GM12878 (cell line): ENCODE measurements around the gene ANKRD34A. TPM values are rescaled to one million over a fixed set of nuclear protein-coding genes. Genes with fewer than 3 reads are reported as not detected.

Experiments used
- BHLHE40 ChIP-seq, 2 experiments: fragments of 450-650 bp in 1 of 2; IDR thresholded peaks; 2 replicates each; pipeline ENCODE4 v1.6.1; 2011 to 2017; ENCODE audit warnings: low read depth in 2 of 2, borderline replicate concordance in 1 of 2, improper control_type of control experiment in 1 of 2, low read length in 1 of 2, mild to moderate bottlenecking in 1 of 2
- CBX3 ChIP-seq: fragments of 200-600 bp; sonication (generic); IDR thresholded peaks from 2 replicates; pipeline ENCODE4 v1.6.1; 2016; ENCODE audit warnings: low read depth, borderline replicate concordance
- EGR1 ChIP-seq, 2 experiments: IDR thresholded peaks; 1 replicate in 1 of 2; 2 replicates in 1 of 2; pipeline ENCODE4 v1.6.1; 2011 to 2012; ENCODE audit warnings: low read depth in 2 of 2, low read length in 2 of 2, borderline replicate concordance in 1 of 2, mild to moderate bottlenecking in 1 of 2, moderate library complexity in 1 of 2
- EP300 ChIP-seq, 2 experiments: fragments of 150-350 bp in 1 of 2; IDR thresholded peaks; 2 replicates each; pipeline ENCODE4 v1.6.1; 2011 to 2012; ENCODE audit warnings: low read depth in 2 of 2, low read length in 2 of 2, borderline replicate concordance in 1 of 2, improper control_type of control experiment in 1 of 2, inconsistent platforms in 1 of 2; ENCODE audit not compliant: control insufficient read depth in 1 of 2
- GABPA ChIP-seq: IDR thresholded peaks from 2 replicates; pipeline ENCODE4 v1.6.1; 2014; ENCODE audit warnings: antibody characterized with exemption, low read depth, mild to moderate bottlenecking, inconsistent platforms
- IKZF1 ChIP-seq: fragments of 450-650 bp; conservative IDR thresholded peaks from 2 replicates; pipeline ENCODE4 v1.6.1; 2017; ENCODE audit warnings: antibody characterized with exemption, mild to moderate bottlenecking
- IRF4 ChIP-seq: IDR thresholded peaks from 2 replicates; pipeline ENCODE4 v1.6.1; 2011; ENCODE audit warnings: low read depth, low read length
- MEF2B ChIP-seq: fragments of 450-650 bp; IDR thresholded peaks from 2 replicates; pipeline ENCODE4 v1.6.1; 2018; ENCODE audit warnings: mild to moderate bottlenecking, moderate library complexity; ENCODE audit not compliant: partially characterized antibody, poor library complexity, severe bottlenecking
- NFYB ChIP-seq: IDR thresholded peaks from 2 replicates; pipeline ENCODE4 v1.6.1; 2011; ENCODE audit warnings: low read depth, mild to moderate bottlenecking, low read length, improper control_type of control experiment, moderate library complexity; ENCODE audit not compliant: insufficient read depth
- NR2F1 ChIP-seq: fragments of 450-650 bp; conservative IDR thresholded peaks from 2 replicates; pipeline ENCODE4 v1.6.1; 2017; ENCODE audit warnings: mild to moderate bottlenecking
- POLR2A ChIP-seq: IDR thresholded peaks from 2 replicates; pipeline ENCODE4 v1.6.1; 2011; ENCODE audit warnings: low read depth, mild to moderate bottlenecking, low read length
- WRNIP1 ChIP-seq: IDR thresholded peaks from 2 replicates; pipeline ENCODE4 v1.6.1; 2011; ENCODE audit warnings: low read depth, low read length, improper control_type of control experiment, borderline replicate concordance
- ZBTB11 ChIP-seq: fragments of 450-650 bp; formaldehyde crosslinking; IDR thresholded peaks from 2 replicates; pipeline ENCODE4 v1.5.0; 2022; ENCODE audit warnings: mild to moderate bottlenecking, missing genetic modification characterization
- ZNF687 ChIP-seq: fragments of 450-650 bp; IDR thresholded peaks from 2 replicates; pipeline ENCODE4 v1.6.1; 2017; ENCODE audit warnings: mild to moderate bottlenecking, moderate library complexity
- polyA plus RNA-seq, 11 experiments: library from polyadenylated mRNA; depleted of rRNA in 4 of 11; unstranded in 6 of 11; stranded (reverse) in 5 of 11; fragments of >200 nt; fragmentation: Nextera tagmentation in 4 of 11; fragmentation: Illumina TruSeq in 1 of 11; extraction: Ambion mirVana in 4 of 11; extraction: Trizol in 1 of 11; gene quantifications; 1 replicate in 1 of 11; 2 replicates in 10 of 11; pipeline versions ENCODE4 v1.2.1 to v1.2.3, GENCODE V29; 2011 to 2016; ENCODE audit warnings: inconsistent platforms in 2 of 11, missing spikeins in 2 of 11, low read depth in 1 of 11
- total RNA-seq, 4 experiments: library from RNA; depleted of rRNA in 3 of 4; stranded (reverse); fragments of >200 nt in 3 of 4; fragmentation: Illumina TruSeq in 1 of 4; extraction: Trizol in 1 of 4; gene quantifications; 2 replicates each; pipeline versions ENCODE4 v1.2.1 to v1.2.3, GENCODE V29; 2013 to 2021
- TF ChIP-seq, protein P1 (sequence below): IDR thresholded peaks from 2 replicates; pipeline ENCODE4 v1.6.1; 2011; ENCODE audit warnings: mild to moderate bottlenecking, low read depth, low read length, moderate library complexity; ENCODE audit not compliant: insufficient replicate concordance
- TF ChIP-seq, protein P2 (sequence below): fragments of 450-650 bp; IDR thresholded peaks from 2 replicates; pipeline ENCODE4 v1.6.1; 2017; ENCODE audit warnings: mild to moderate bottlenecking, low read depth, inconsistent platforms; ENCODE audit not compliant: poor library complexity, severe bottlenecking

Gene ANKRD34A
- total and polyA plus RNA-seq, 10 of the 15 experiments (the other 5 are each of a cell fraction or from before 2014, with no cell fraction given), result 0.40 to 3.5 (median 1.6) TPM

DNA sequence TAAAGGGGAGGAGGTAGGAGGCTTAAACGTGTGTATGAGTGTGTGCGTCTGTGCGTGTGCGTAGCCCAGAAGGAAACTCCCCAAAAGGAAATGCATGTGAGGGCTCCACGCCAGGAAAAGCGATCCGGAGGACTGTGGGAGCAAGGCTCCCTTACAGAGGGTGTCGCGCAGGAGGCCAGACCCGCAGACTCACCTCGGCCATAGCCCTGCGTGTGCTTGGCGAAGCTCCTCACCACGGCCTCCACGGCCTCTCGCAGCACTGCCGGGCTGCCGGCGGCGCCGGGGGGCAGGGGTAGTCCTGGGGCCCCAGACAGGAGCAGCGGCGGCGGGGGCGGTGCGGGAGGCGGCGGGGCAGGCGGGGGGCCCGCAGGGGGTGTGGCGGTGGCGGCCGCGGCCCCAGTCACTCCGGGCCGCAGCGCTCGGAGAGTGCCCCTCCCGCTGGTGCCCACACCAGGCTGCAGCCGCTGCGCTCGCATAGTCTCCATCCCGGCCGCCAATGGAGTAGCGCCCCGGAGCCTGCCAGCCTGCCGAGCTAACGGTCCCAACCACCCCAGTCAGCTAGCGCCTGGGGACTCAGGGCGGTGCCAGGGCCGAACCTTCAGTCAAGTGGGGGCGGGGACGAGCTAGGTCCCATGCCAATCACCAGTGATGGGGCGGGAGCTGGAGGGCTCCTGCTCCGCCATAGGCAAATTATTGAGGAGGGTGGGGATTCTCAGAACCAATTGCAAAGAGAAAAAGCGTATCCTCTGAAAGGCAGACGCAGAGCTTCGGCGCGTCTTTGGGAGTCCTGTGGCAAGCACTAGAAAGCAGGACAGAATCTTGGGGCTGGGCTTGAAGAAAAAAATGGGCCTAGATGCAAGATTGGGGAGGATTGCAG, 6.7 kb downstream of the ANKRD34A start, which contains the start of gene LIX1L (continued):
- TF ChIP-seq ZNF687 (0 out of 2 replicates have a peak, but pooled peaks have one; percentile 46), MEF2B (peak; percentile 37), NFYB (peak; percentile 74; the same call in 1 of the 2 replicates), GABPA (no peak), IKZF1 (peak; percentile 73), POLR2A (peak; percentile 86), ZBTB11 (CRISPR knock-in tag) (no peak), WRNIP1 (peak; percentile 80; the same call in 1 of the 2 replicates), CBX3 (no peak), EGR1 (IDR thresholded peaks at IDR 0.05; ENCODE audit: borderline replicate concordance in 1 of 2, low read depth in 2 of 2, low read length in 2 of 2) (peak in 1 of 2 experiments; percentile 70; a peak in 1 of 3 replicates), NR2F1 (no peak), IRF4 (no peak), BHLHE40 (IDR thresholded peaks at IDR 0.05; ENCODE audit: borderline replicate concordance in 1 of 2, low read depth in 2 of 2, low read length in 1 of 2) (peak in 1 of 2 experiments; percentile 70; a peak in 2 of 4 replicates), EP300 (IDR thresholded peaks at IDR 0.05; ENCODE audit: borderline replicate concordance in 1 of 2, control insufficient read depth in 1 of 2, low read depth in 2 of 2, low read length in 2 of 2) (no peak)
- TF ChIP-seq, protein P1, sequence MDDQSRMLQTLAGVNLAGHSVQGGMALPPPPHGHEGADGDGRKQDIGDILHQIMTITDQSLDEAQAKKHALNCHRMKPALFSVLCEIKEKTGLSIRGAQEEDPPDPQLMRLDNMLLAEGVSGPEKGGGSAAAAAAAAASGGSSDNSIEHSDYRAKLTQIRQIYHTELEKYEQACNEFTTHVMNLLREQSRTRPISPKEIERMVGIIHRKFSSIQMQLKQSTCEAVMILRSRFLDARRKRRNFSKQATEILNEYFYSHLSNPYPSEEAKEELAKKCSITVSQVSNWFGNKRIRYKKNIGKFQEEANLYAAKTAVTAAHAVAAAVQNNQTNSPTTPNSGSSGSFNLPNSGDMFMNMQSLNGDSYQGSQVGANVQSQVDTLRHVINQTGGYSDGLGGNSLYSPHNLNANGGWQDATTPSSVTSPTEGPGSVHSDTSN, result peak; percentile 97
- TF ChIP-seq, protein P2, sequence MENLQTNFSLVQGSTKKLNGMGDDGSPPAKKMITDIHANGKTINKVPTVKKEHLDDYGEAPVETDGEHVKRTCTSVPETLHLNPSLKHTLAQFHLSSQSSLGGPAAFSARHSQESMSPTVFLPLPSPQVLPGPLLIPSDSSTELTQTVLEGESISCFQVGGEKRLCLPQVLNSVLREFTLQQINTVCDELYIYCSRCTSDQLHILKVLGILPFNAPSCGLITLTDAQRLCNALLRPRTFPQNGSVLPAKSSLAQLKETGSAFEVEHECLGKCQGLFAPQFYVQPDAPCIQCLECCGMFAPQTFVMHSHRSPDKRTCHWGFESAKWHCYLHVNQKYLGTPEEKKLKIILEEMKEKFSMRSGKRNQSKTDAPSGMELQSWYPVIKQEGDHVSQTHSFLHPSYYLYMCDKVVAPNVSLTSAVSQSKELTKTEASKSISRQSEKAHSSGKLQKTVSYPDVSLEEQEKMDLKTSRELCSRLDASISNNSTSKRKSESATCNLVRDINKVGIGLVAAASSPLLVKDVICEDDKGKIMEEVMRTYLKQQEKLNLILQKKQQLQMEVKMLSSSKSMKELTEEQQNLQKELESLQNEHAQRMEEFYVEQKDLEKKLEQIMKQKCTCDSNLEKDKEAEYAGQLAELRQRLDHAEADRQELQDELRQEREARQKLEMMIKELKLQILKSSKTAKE, result no peak
